Measurements from ENCODE around the gene DLX3. TPM values are rescaled to one million over a fixed set of nuclear protein-coding genes. Genes with fewer than 3 reads are reported as not detected.
A peak's percentile ranks its signal among the peaks of the same experiment; 100 is the strongest.

The DLX3 gene
- total and polyA plus RNA-seq, 5 experiments from 2014 or later: 0.09 to 0.32 (median 0.22) TPM; not detected in 1

DNA sequence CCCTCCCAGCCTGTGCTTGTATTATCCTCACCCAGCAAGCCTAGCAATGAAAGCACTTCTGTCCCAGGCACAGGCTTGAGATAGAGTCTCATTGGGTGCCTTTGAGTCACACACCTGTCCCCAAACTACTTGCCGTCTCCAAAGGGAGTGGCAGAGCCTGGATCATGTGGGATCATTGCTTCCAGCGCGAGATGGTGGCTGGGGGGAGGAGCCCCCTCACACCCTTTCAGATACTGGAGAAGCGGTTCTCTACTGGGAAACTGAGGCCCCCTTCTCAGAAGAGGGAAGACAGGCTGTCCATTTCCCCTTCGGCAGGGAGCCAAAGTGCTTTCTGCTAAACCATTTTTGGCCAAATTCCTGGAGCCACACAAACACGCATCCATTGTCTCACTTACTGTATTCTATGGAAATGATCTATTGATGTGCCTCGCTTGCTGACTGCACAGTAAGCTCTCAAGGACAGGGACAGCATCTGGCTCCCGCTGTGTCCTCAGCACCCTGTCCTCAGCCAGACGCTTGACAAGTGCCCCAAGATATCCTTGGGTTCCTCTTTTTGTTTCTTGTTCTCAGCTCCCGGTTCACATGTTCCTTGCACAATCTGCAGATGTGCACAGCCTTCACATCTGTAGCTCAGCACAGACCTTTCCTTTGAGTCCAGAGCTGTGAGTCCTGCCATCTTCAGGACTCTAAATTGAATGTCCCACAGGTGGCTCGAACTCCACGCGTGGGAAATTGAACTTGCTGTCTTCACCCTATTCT, 26.0 kb upstream of the DLX3 start:
- H3K36me3 Mint-ChIP-seq: no peaks in the 10 kb centered on the region
- no peak for DNase-seq
- no peak overlapping the region for H3K4me3 Mint-ChIP-seq
- H3K27ac Mint-ChIP-seq: peak overlapping the region in 1 of 10 donors; percentile 20
- peaks cover 10 to 25% (median 17%) of the 10 kb centered on the region in 5 donors for H3K27me3 Mint-ChIP-seq
- ATAC-seq: no peak
- POLR2A ChIA-PET: no interaction called here
- H3K9me3 Mint-ChIP-seq: peaks cover 0 to 4% (median 0%) of the 10 kb centered on the region in 9 donors
- no peaks in the 10 kb centered on the region for H3K4me1 Mint-ChIP-seq

GRCh38 chr17:50018909-50019308, 23.9 kb upstream of the DLX3 start:
- H3K36me3 Mint-ChIP-seq: peaks cover 0 to 12% (median 8%) of the 10 kb centered on the region in 3 donors
- no peak for DNase-seq
- POLR2A ChIA-PET: no interaction called here
- peak overlapping the region in 2 of 10 donors; percentile 1 to 22 for H3K27ac Mint-ChIP-seq
- H3K4me3 Mint-ChIP-seq: no peak overlapping the region
- no peaks in the 10 kb centered on the region for H3K4me1 Mint-ChIP-seq
- H3K27me3 Mint-ChIP-seq: peaks cover 10 to 30% (median 17%) of the 10 kb centered on the region in 5 donors
- no peak for ATAC-seq
- H3K9me3 Mint-ChIP-seq: peaks cover 0 to 20% (median 11%) of the 10 kb centered on the region in 9 donors

DNA sequence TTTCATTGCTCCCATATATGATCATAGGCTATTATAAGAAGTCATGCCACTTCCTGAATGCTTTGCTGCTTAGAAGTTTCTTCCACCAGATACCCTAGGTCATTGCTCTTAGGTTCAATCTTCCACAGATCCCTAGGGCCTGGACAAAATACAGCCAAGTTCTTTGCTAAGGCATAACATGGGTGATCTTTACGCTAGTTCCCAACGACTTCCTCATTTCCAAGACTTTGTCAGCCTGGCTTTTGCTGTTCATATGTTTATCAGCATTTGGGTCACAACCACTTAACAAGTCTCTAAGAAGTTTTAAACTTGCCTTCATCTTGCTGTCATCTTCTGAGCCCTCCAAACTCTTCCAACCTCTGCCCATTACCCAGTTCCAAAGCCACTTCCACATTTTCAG, 20.1 kb upstream of the DLX3 start:
- ATAC-seq (no peak), DNase-seq (no peak)
- Mint-ChIP-seq H3K36me3 (peaks cover 0 to 36% (median 20%) of the 10 kb centered on the region in 3 donors), H3K27me3 (peaks cover 12 to 30% (median 13%) of the 10 kb centered on the region in 5 donors), H3K4me1 (no peaks in the 10 kb centered on the region), H3K4me3 (no peak overlapping the region), H3K27ac (no peak overlapping the region), H3K9me3 (peaks cover 0 to 49% (median 24%) of the 10 kb centered on the region in 9 donors)
- POLR2A ChIA-PET: interaction anchor here (0.7 kb wide), 1 partner anchor 16 kb away, joined by 6 read pairs; no protein-coding TSS in a partner anchor

- Mint-ChIP-seq H3K4me3 (no peak overlapping the region), H3K27me3 (peaks cover 12 to 31% (median 18%) of the 10 kb centered on the region in 5 donors), H3K4me1 (no peaks in the 10 kb centered on the region), H3K27ac (no peak overlapping the region), H3K9me3 (peaks cover 0 to 55% (median 24%) of the 10 kb centered on the region in 9 donors), H3K36me3 (peaks cover 0 to 38% (median 20%) of the 10 kb centered on the region in 3 donors)
- POLR2A ChIA-PET: no interaction called here
- ATAC-seq: no peak
- no peak for DNase-seq
These were observed 19.6 kb upstream of the DLX3 start for GRCh38 chr17:50014471-50015088.

DNA sequence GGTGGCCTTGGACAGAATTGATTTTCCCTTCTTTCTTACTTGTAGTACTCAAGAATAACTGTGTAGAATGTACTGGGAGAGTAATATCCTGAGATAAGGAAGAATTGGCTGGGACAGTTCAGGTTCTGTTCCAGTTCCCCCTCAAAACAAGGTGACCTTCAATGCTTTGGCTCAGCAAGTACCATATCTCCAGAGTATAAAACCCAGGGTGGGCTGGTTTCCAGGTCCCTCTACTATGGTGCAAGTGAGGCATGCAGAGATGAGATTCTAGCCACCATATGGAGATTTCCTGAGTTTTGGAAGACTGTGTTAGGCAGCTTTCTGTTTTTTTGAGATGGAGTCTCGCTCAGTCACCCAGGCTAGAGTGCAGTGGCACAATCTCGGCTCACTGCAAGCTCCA, 18.1 kb upstream of the DLX3 start:
- peaks cover 0 to 70% (median 37%) of the 10 kb centered on the region in 9 donors for H3K9me3 Mint-ChIP-seq
- POLR2A ChIA-PET: no interaction called here

DNA sequence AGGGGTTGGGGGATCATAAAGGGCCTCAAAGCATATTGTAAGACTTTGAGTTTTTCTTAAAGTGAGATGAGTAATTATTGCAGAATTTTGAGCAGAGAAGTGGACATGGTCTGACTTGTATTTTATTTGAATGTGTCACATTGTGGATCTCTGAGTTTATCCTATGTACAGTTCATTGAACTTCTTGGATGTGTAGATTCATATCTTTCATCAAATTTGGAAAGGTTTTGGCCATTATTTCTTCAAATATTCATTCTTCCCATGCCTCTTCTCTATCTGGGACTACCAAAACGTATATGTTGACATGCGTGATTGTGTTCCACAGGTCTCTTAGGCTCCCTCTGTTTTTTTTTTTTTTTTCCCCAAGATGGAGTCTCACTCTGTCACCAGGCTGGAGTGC, 14.3 kb upstream of the DLX3 start:
- Mint-ChIP-seq H3K27me3 (peaks cover 17 to 55% (median 33%) of the 10 kb centered on the region in 5 donors), H3K9me3 (peaks cover 0 to 57% (median 24%) of the 10 kb centered on the region in 9 donors), H3K4me3 (no peak overlapping the region), H3K4me1 (no peaks in the 10 kb centered on the region), H3K36me3 (peaks cover 0 to 34% (median 13%) of the 10 kb centered on the region in 3 donors), H3K27ac (no peak overlapping the region)
- ATAC-seq: no peak
- no peak for DNase-seq
- POLR2A ChIA-PET: no interaction called here

More for the DNA sequence above, 18.1 kb upstream of the DLX3 start:
- Mint-ChIP-seq H3K4me1 (no peaks in the 10 kb centered on the region), H3K36me3 (peaks cover 0 to 44% (median 20%) of the 10 kb centered on the region in 3 donors), H3K27me3 (peaks cover 19 to 33% (median 24%) of the 10 kb centered on the region in 5 donors), H3K27ac (no peak overlapping the region), H3K4me3 (no peak overlapping the region)
- DNase-seq: no peak
- ATAC-seq: no peak

DNA sequence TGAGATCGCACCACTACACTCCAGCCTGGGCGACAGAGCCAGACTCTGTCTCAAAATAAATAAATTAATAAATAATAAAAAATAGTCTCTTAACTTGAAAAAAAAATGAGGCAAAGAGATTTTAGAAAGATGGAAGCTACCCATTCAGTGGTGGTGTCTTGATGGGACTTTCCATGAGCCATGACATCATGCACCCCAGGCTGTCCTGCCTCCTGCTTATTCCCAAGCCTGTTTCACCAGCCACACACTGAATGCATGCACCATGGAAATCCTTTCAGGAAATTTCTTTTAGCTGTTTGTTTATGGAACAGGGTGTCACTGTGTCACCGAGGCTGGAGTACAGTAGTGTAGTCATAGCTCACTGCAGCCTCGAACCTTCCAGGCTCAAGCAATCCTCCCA, 8.9 kb upstream of the DLX3 start:
- H3K9me3 Mint-ChIP-seq: peaks cover 0 to 10% (median 6%) of the 10 kb centered on the region in 9 donors
- no peak overlapping the region for H3K27ac Mint-ChIP-seq
- no peaks in the 10 kb centered on the region for H3K4me1 Mint-ChIP-seq
- peaks cover 0 to 3% (median 0%) of the 10 kb centered on the region in 3 donors for H3K36me3 Mint-ChIP-seq
- POLR2A ChIA-PET: no interaction called here
- DNase-seq (no peak), ATAC-seq (no peak)
- H3K4me3 Mint-ChIP-seq: no peak overlapping the region
- H3K27me3 Mint-ChIP-seq: peaks cover 24 to 70% (median 54%) of the 10 kb centered on the region in 5 donors

GRCh38 chr17:49998836-49999511, 4.0 kb upstream of the DLX3 start:
- Mint-ChIP-seq H3K36me3 (peaks cover 0 to 4% (median 0%) of the 10 kb centered on the region in 3 donors), H3K4me3 (no peak overlapping the region), H3K9me3 (peaks cover 0 to 5% (median 0%) of the 10 kb centered on the region in 9 donors), H3K27me3 (peaks cover 42 to 78% (median 73%) of the 10 kb centered on the region in 5 donors), H3K27ac (no peak overlapping the region), H3K4me1 (peaks cover 22 to 30% (median 29%) of the 10 kb centered on the region in 4 donors)
- POLR2A ChIA-PET: interaction anchor here (1.1 to 1.7 kb wide), 2 partner anchors 47 to 118 kb away, joined by 3 to 10 read pairs; no protein-coding TSS in a partner anchor
- DNase-seq (no peak), ATAC-seq (no peak)

DNA sequence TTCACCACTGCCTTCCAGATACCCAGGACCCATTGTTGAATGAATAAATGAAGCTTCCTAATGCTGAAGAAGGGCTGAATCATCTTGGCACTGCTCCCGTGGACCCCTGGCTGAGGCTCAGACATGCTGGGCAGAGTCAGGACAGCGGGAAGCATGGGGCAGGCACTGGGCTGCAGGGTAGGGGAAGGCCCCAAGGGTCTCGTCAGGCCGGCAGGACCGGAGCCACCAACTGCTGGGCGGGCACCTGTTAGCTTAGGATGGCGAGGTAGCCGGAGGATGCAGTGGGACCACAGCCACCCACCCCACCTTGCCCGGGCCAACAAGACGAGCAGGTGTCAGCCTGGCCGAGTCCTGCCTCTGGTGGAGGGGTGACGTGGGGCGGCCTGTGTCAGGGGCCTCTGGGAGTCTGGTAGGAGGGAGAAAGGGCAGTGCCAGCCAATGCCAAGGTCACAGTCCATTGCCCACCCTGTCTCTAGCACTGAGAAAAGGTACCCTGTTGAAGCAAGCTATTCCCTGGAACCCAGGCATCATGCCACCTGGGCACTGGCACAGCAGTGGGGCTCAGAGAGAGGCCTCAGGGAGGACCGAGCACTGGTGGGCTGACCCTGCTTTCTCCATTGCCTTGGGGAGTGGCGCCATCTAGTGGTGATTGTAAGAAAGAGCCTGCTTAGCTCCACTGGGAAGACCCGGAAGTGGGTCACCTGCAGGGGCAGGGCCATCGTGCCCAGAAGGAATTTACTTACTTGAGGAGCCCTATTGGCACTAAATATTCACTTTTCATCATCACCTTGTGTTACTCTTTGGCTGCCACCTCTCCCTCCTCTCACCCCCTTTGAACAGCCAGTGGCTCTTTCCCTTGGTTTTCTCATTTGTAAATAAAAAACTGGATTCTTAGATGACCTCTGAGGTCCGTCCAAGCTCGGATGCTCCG, 3.0 kb upstream of the DLX3 start:
- Mint-ChIP-seq H3K36me3 (peaks cover 0 to 4% (median 0%) of the 10 kb centered on the region in 3 donors), H3K4me1 (peaks cover 25 to 33% (median 32%) of the 10 kb centered on the region in 4 donors), H3K4me3 (peak overlapping the region in 5 of 10 donors; percentile 7 to 72 (median 30)), H3K27me3 (peaks cover 44 to 80% (median 73%) of the 10 kb centered on the region in 5 donors), H3K9me3 (peaks cover 0 to 5% (median 0%) of the 10 kb centered on the region in 9 donors), H3K27ac (no peak overlapping the region)
- DNase-seq (peak; percentile 72 to 93 (median 86)), ATAC-seq (peak; percentile 77 to 80)
- POLR2A ChIA-PET: interaction anchor here (0.5 to 1.8 kb wide), 8 partner anchors 9 to 560 kb away, joined by 3 to 10 read pairs (median 3); no protein-coding TSS in a partner anchor

DNA sequence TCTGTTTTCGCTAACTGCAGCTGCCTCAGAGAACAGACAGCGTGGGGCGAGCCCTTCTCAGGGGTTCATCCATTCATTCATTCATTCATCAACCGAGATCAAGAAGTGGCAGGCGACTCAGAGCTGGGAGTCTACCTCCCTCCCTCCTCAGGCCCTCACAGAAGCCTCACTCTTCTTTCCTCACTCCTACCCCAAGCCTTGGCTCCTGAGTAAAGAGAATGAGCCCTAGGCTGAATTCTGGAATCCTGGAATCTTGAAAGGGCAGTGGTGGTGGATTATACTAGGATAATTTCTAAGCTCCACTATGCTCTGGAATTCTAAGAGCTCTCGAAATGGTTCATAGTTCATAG, 2.3 kb upstream of the DLX3 start:
- Mint-ChIP-seq H3K4me3 (peak overlapping the region in 8 of 10 donors; percentile 16 to 72 (median 58)), H3K9me3 (peaks cover 0 to 5% (median 0%) of the 10 kb centered on the region in 9 donors), H3K4me1 (peaks cover 27 to 37% (median 36%) of the 10 kb centered on the region in 4 donors), H3K27ac (no peak overlapping the region), H3K27me3 (peaks cover 41 to 75% (median 73%) of the 10 kb centered on the region in 5 donors), H3K36me3 (peaks cover 0 to 4% (median 0%) of the 10 kb centered on the region in 3 donors)
- POLR2A ChIA-PET: interaction anchor here (1.0 to 1.8 kb wide), 5 partner anchors 45 to 141 kb away, joined by 3 to 10 read pairs (median 5); no protein-coding TSS in a partner anchor
- DNase-seq: no peak
- ATAC-seq: no peak

GRCh38 chr17:49996495-49997300, 1.7 kb upstream of the DLX3 start:
- POLR2A ChIA-PET: interaction anchor here (1.0 to 1.8 kb wide), 7 partner anchors 23 to 140 kb away, joined by 3 to 7 read pairs (median 6); no protein-coding TSS in a partner anchor
- peaks cover 0 to 5% (median 0%) of the 10 kb centered on the region in 9 donors for H3K9me3 Mint-ChIP-seq
- DNase-seq: peak; percentile 35 to 80 (median 68)
- peaks cover 27 to 39% (median 36%) of the 10 kb centered on the region in 4 donors for H3K4me1 Mint-ChIP-seq
- H3K36me3 Mint-ChIP-seq: peaks cover 0 to 4% (median 0%) of the 10 kb centered on the region in 3 donors
- peak; percentile 46 to 48 for ATAC-seq
- peak overlapping the region in 1 of 10 donors; percentile 14 for H3K27ac Mint-ChIP-seq
- peaks cover 42 to 74% (median 69%) of the 10 kb centered on the region in 5 donors for H3K27me3 Mint-ChIP-seq
- peak overlapping the region; percentile 2 to 72 (median 58) for H3K4me3 Mint-ChIP-seq

Measured in naive thymus-derived CD8-positive, alpha-beta T cell (primary cell).